ENCODE data around the gene DGKB. TPM values are rescaled to one million over a fixed set of nuclear protein-coding genes. Genes with fewer than 3 reads are reported as not detected.

Gene DGKB
- polyA plus RNA-seq, 12 donors: 0.47 to 2.2 (median 0.82) TPM; not detected in 2

- DNase-seq: no peak
Measured at GRCh38 chr7:14822481-14822854, 80.1 kb downstream of the DGKB start.

- DNase-seq: no peak
Measured at GRCh38 chr7:14821757-14822480, 80.6 kb downstream of the DGKB start.

- no peak for DNase-seq
Measured at GRCh38 chr7:14818871-14819270, 83.7 kb downstream of the DGKB start.

- DNase-seq: no peak
Measured at GRCh38 chr7:14817829-14818614, 84.5 kb downstream of the DGKB start.

GRCh38 chr7:14807507-14807906, 95.0 kb downstream of the DGKB start:
- DNase-seq: no peak

GRCh38 chr7:14806891-14807290, 95.7 kb downstream of the DGKB start:
- DNase-seq: no peak

- no peak for DNase-seq
Measured at GRCh38 chr7:14805105-14805719, 97.3 kb downstream of the DGKB start.

- no peak for DNase-seq
Measured at GRCh38 chr7:14800664-14801063, 101.9 kb downstream of the DGKB start.

GRCh38 chr7:14793151-14793550, 109.4 kb downstream of the DGKB start:
- no peak for DNase-seq

GRCh38 chr7:14787551-14787950, 115.0 kb downstream of the DGKB start:
- no peak for DNase-seq

GRCh38 chr7:14786314-14786895, 116.1 kb downstream of the DGKB start:
- DNase-seq: no peak

- DNase-seq: no peak
Measured at GRCh38 chr7:14777806-14778205, 124.7 kb downstream of the DGKB start.

- DNase-seq: no peak
Measured at GRCh38 chr7:14776266-14776665, 126.3 kb downstream of the DGKB start.

GRCh38 chr7:14773729-14774271, 128.8 kb downstream of the DGKB start:
- no peak for DNase-seq

- DNase-seq: no peak
Measured at GRCh38 chr7:14770614-14771013, 131.9 kb downstream of the DGKB start.

- no peak for DNase-seq
Measured at GRCh38 chr7:14769261-14769660, 133.3 kb downstream of the DGKB start.

GRCh38 chr7:14767716-14768425, 134.7 kb downstream of the DGKB start:
- DNase-seq: no peak

- no peak for DNase-seq
Measured at GRCh38 chr7:14766747-14767146, 135.8 kb downstream of the DGKB start.

- no peak for DNase-seq
Measured at GRCh38 chr7:14765731-14766130, 136.8 kb downstream of the DGKB start.

- DNase-seq: peak; percentile 47
Measured at GRCh38 chr7:14762561-14762960, 140.0 kb downstream of the DGKB start.

GRCh38 chr7:14761510-14762296, 140.8 kb downstream of the DGKB start:
- peak; percentile 89 for DNase-seq

Data from muscle of arm (tissue), 12 donors.